Stimulated activated CD8-positive, alpha-beta memory T cell treated with anti-CD3 and anti-CD28 coated beads, Interleukin-4, amount 100 ng/mL, for 4 hours (primary cell): ENCODE data around the gene DISC1.
"Not testable (repeated sequence)": the region's sequence is repeated elsewhere in the genome, so short reads cannot be mapped to it uniquely, and the experiment has no call there.

Source experiments
- DNase-seq, 2 donors: peaks; one replicate each; pipeline ENCODE4 v3.0.0-alpha.2; 2020; ENCODE audit warnings: low read depth in 2 of 2, low spot score in 1 of 2

DISC1 gene

DNA sequence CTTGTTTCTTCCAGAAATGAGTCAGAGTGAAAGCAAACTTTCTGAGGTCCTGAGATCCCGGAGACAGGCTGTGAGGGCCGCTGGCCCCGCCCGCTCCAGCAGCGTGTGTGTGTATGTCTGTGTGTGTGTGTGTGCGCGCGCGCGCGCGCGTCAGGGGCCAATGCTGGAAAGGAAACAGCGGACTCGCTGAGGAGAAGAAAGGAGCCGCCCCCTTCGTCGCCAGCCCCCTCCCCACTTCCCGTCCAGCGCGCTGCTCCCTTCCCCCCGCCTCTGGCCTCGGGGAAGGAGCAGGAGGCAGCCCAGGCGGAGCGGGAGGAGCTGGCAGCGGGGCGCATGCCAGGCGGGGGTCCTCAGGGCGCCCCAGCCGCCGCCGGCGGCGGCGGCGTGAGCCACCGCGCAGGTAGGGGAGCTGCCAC, at the start of gene DISC1:
TSS of gene DISC1 (plus strand) at position 256 of the 416 bp plus-strand sequence. CDS start at position 334, 78 bp downstream.
- DNase-seq: peak in 1 of 2 donors; percentile 35

DNA sequence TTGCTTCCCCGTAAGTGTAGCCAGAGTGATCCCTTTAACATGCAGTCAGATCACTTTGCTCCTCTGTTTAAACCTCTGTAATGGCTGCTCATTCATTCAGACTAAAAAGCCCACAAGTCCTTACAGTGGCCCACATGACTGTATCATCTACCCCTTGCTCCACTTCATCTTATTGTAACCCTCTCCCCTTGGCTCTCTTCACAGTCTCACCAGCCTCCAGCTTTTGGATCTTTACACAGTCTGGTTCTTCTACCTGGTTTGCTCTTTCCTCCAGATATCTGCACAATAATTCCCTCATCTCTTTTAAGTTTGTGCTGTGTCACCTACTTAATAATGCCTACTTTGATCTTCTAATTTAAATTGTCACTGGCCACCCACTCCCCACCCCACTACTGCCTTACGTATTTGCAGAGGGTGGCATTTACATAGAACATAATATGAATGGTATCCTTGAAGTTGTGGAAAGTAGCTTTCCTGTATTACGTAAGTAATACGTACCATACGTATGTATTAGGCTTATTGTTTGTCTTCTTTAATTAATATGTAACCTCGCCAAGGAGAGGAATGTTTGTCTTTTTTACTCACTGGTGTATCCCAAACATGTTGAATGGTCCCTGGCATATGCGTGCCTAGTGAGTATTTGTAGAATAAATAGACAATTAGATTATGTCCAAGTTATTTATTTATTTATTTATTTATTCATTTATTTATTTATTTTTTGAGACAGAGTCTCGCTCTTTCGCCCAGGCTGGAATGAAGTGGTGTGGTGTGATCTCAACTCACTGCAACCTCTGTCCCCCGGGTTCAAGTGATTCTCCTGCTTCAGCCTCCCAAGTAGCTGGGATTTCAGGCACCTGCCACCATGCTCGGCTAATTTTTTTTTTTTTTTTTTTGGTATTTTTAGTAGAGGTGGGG, 49.5 kb upstream of the DISC1 start:
- DNase-seq: no peak

DNA sequence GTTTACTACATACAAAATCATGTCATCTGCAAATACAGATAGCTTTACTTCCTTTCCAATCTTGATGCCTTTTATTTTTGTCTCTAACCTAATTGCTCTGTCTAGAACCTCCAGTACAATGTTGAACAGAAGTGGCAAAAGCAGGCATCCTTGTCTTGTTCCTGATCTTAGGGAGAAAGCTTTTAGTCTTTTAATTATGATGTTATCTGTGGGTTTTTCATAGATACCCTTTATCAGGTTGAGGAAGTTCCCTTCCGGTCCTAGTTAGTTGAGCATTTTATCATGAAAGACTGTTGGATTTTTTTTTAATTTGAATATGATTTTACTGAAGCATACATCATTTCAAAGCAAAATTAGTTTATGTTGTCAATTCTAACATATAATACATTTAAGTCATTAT, 45.7 kb upstream of the DISC1 start:
- DNase-seq: no peak

DNA sequence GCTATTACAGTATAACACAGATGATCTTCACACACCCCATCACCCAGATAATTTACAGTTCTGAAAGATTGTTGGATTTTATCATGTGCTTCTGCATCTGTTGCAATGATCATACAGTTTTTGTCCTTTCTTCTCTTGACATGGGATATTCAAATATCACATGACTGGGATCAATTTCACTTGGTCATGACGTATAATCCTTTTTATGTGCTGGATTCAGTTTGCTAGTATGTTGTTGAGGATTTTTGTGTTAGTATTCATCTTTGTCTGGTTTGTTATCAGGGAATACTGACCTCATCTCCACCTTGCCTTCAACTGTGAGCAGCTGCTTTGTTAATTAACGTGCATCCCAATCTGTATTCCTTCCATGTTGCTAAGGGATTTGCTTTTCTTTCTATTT, 44.7 kb upstream of the DISC1 start:
- no peak for DNase-seq

DNA sequence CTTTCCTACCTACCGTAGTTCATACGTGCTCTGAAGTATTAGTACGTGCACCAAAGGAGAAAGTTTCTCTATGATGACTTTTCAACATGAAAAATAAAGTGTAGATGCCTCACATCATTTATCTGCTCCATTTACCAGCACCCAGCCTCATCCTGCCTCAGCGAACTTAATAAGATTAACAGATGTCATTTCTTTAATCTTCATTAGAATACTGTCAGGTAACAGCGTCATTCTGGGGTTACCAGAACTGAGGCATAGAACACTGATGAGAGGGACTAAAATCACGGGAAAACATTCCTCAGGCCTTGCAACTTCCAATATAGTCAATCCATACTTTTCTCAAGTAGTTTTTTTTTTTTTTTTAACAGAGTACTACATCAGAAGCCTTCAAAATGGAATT, 43.2 kb upstream of the DISC1 start:
- no peak for DNase-seq

DNA sequence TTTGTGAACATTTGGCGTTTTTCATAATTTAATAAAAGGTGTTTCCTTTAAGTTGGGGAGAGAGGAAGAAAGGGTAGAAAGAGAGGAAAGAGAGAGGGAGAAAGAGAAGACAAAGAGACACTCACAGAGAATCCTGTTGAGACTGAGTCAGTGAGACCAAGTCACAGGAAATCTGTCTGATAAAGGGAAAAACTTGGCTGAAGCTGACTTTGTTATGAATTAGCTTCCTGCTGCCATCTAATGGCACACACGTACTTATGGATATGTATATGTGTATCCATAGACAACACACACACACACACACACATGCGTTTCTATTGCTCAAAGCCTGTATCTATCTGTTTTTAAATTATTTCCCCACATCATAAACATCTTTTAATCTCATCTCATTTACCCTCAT, 42.5 kb upstream of the DISC1 start:
- no peak for DNase-seq

DNA sequence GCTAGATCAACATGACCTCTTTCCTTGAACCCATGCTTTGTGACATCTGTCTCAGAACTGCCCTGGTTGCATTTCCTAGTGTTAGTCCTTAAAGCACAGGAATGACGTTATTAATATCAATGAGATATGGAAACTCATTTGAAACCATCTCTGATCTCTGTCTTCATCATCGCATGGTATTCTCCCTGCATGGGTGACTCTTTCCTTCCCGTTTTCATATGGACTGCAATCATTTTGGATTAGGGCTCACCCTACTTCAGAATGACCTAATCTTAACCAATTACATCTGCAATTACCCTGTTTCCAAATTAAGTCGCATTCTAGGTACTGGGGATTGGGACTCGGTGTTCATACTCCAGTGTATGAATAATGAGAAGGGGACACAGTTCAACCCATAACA, 41.7 kb upstream of the DISC1 start:
- no peak for DNase-seq

DNA sequence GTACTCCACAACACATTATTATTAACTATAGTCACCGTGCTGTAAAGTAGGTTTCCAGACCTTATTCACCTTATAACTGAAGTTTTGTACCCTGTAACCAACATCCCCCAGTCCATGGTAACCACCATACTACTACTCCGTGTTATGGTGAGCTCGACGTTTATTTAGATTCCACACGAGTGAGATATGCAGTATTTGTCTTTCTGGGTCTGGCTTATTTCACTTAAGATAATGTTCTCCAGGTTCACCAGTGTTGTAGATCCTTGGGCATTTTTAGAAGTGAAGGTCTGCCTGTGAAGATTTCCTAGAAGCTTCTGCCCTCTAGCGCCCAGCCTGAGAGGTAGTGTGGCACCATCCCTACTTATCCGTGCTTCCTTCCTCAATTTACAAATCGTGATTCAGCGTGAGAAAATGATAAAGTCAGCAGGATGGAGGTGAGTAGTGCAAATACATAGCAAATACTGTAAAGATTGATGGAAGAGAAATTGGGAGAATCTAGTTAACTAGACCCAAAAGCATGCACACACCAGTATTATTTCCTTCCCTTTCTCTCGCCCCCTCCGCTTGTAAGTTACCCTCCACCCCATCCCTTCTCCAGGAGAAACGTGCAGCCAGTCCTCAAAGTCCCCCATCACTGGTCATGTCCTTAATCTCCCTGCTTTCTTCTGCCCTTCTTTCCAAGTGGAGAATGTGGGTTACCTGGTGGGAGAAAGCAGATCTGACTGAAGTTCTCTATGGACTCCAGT, 36.0 kb upstream of the DISC1 start:
- DNase-seq: no peak

DNA sequence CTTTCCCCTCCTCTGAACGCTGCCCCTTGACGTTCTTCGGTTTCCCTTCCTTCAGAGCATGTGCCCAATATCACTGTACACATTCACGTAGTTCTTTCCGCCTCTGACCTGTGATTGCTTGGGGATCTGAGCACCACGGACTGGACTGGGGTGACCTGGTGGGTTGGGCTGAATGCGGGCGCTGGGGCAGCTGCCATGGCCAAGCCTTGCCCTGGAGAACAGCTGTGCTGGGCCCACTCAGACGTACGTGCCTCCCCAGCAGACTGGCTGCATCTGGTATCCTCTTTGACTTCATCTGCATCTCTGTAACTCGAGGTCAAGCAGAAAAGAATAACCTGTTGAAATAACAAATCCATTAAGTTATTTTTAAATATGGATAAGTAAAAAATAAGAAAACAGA, 35.1 kb upstream of the DISC1 start:
- no peak for DNase-seq

DNA sequence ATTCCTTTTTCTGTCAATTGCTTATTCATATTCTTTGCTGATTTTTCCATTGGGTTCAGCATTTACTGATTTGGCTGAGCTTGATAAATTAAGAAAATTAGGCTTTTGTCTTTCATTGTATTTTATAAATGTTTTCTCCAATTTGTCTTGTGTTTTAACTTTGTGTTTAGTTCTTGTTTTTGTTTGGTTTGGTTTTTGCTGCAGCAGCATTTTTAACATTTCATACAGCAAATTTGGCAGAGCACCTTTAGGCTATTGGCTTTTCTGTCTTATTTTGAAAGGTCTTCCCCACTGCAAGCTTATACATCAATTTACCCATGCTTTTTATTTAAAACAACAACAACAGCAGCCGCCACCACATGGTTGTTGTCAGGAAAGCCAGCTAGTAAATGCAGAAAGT, 33.8 kb upstream of the DISC1 start:
- no peak for DNase-seq

DNA sequence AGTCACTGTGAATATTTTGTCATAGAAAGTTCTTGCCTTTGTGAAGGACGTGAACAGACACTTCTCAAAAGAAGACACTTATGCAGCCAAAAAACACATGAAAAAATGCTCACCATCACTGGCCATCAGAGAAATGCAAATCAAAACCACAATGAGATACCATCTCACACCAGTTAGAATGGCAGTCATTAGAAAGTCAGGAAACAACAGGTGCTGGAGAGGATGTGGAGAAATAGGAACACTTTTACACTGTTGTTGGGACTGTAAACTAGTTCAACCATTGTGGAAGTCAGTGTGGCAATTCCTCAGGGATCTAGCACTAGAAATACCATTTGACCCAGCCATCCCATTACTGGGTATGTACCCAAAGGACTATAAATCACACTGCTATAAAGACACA, 33.3 kb upstream of the DISC1 start:
- DNase-seq: not testable (repeated sequence)

DNA sequence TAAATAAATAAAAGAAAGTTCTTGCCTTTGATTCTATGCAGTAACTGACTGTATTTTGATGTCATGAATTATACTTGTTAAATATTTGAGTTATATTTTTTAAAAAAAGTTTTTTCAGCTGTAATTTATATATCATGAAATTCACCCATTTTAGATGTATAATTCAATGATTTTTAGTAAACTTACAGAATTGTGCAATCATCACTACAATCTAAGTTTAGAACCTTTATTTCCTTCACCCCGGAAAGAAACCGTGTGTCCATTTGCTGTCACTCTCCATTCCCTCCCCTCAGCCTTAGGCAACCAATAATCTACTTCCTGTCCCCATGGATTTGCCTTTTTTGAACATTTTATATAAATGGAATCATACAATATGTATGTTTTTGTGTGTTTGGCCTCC, 32.5 kb upstream of the DISC1 start:
- no peak for DNase-seq

DNA sequence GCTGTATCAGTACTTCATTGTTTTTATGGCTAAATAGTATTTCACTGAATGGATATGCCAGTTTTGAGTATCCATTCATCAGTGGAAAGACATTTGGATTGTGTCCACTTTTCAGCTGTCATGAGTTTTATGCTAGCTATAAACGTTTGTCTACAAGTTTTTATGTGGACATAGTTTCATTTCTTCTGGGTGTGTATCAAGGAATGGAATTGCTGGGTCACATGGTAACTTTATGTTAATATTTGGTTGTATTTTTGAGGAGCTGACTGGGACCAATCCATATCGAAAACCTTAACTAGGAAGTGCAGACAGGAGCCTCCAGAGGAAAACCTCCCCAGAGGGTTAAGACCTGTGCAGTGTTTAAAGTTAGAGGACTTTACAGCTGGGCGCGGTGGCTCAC, 31.8 kb upstream of the DISC1 start:
- no peak for DNase-seq

DNA sequence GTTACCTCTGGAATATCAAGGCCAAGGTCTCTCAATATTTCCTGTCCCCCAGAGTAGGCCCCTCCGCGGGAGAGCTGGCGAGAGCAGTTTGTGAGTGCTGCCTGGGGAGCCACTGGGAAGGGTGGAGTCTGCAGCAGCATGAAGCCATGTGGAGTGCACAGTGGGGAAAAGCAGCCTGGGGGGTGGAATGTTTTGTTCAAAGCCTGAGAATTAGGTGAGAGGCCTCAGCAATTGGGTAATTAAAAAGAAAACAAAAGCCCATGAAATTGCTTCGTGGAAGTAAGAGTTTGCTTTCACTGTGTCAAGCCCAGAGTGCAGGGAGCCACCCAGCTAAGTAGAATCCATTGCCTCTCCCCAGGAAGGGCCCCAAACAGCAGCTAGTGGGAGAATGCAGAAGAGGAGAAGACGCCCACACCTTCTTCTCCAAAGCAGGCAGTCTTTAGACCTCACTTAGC, 30.2 kb upstream of the DISC1 start:
- no peak for DNase-seq

DNA sequence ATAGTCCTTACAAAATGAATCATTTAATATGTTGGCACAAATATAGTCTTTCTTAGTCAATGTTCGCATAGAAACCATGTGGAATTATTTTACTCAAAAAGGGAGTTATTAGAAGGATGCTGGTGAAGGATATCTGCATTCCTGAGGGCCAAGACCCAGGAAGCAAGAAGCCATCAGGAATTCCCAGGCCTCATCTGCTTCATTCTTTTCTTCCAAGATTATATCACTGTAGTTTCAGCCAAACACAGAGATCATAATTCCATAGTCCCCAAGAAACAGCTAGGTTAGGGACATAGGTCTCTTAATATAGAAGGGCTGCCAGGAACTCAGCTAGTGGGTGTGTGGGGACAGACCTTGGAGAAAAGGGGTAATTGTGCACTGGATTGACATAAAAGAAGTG, 28.6 kb upstream of the DISC1 start:
- no peak for DNase-seq

DNA sequence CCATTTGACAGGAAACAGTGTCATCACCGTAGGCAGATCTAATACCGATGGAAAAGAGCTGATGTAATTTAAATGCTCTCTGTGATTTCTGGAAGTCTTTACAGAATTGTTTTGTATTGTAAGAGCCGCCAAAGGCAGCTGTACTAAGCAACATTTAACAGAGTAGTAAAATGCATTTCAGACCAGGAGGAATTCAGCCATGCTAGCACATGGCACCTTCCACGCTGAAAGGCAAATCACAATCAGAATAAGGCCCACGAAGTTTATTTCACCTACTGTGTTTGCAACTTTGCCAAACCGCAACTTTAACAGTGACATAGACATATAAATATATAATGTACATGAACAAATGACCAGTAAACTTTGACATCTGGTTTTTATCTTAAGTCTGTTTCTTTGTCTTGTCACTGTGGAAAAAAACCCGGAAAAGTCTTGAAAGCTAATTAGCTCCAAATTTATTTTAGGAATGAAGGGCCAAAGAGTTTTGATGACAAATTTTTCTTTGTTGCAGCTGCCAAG, 26.1 kb upstream of the DISC1 start:
- DNase-seq: no peak

DNA sequence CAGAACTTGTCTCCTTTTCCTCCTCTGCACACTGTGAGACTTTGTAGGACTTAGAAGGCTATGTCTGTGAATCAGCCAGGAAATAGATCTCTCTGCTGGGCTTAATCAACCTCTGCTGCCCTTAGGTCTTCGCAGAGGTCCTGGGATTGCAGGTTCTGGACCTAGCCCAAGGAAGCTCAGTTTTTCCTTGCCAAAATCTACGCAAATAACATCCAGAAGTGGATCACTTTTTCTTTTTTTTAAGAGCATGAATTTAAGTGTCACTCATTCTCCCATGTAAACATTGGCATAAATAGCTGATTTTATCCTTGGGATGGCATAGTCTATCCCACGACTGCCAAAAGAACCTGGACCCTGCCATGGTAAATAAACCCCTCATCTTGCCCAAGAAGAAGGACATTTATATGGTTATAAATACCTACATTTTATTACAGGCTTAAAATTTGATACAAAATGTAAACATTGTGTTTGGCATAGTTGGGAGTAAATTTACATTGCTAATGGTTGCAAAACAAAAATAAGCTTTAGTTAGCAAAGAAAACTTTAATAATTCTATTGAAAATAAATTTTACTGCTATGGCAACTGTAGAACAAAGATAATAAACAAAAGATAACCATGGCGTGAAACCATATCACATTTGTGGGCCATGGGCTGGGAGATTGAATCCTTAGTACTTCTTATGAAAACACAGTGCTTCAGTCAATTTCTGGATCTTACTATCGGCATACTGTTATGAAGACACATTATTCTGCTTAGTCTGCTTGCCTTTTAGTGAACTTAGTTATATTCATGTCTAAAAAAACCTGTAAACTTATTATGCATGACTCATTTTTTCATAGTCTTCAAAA, 24.5 kb upstream of the DISC1 start:
- DNase-seq: no peak

DNA sequence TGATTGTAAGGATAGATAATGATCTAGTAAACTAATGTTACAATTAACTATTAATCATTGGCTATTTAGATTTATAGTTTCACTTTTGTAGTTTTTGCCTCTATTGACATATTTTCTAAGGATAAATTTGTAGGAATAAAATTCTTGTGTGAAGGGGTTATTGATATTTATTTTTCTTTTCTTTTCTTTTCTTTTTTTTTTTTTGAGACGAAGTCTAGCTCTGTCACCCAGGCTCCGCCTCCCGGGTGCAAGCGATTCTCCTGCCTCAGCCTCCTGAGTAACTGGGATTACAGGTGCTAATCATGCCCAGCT, 24.0 kb upstream of the DISC1 start:
- no peak for DNase-seq

DNA sequence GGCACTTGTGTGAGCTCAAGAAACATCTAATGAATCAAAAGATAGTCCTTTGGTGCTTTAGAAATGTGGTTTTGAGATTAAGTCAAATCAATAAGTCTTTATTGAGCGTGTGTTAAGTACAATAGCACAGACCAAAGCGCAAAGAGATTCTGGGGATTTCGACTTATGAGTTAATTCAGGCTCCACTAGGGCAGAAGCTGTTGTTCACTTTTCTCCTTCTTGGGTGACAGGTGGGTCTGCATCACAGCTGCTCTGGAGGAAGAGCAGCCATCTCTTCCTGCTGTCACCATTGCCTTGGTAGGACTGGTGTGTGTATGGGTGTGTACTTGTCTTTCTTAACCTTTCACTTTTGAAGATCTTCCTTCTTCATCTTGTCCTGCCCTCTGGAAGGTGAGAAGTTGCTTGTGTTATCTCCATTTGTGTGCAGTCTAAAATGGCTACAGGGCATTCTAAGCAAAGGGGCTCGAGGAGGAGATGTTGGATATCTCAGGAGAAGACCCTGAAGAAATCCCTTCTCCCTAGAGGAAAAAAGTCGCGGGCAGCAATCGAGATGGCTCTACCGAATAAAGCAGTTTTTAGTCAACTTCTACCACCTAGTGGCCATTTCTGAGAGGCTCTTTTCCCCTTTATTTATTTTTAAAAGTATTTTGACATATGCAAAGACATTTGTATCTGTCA, 22.9 kb upstream of the DISC1 start:
- DNase-seq: no peak

DNA sequence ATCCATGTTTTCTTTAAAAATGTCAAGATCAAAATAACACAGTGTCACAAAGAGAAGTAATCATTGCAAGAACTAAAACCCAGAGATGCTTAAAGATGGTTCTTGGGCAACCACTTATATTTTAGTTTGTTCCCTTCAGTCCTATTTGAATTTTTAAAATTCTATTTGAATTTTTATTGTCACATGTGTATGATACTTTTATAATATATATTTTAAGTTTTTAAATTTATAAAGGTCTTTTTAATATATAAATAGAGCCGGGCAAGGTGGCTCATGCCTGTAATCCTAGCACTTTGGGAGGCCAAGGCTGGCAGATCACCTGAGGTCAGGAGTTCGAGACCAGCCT, 22.3 kb upstream of the DISC1 start:
- DNase-seq: no peak
